Bone marrow (tissue), 2 donors: ENCODE results near the gene RACK1.

Experiments used
- DNase-seq, 2 donors: peaks; one replicate each; lab custom pipeline; 2025; lab: John Stamatoyannopoulos, UW

Gene RACK1

GRCh38 chr5:181195249-181195761, 48.4 kb downstream of the RACK1 start:
- no peak for DNase-seq

- DNase-seq = no peak
Observed at GRCh38 chr5:181194489-181195248, 49.0 kb downstream of the RACK1 start.

GRCh38 chr5:181193656-181194055, 50.0 kb downstream of the RACK1 start:
- no peak for DNase-seq

GRCh38 chr5:181192337-181193046, 51.2 kb downstream of the RACK1 start:
- no peak for DNase-seq

GRCh38 chr5:181191526-181192336, 52.0 kb downstream of the RACK1 start:
- no peak for DNase-seq

GRCh38 chr5:181190711-181191525, 52.8 kb downstream of the RACK1 start:
- no peak for DNase-seq

- DNase-seq = no peak
Observed at GRCh38 chr5:181189962-181190710, 53.6 kb downstream of the RACK1 start.

GRCh38 chr5:181189363-181189961, 54.2 kb downstream of the RACK1 start:
- DNase-seq = no peak

GRCh38 chr5:181188700-181189362, 54.9 kb downstream of the RACK1 start:
- no peak for DNase-seq

GRCh38 chr5:181187500-181188213, 56.0 kb downstream of the RACK1 start:
- no peak for DNase-seq

GRCh38 chr5:181186986-181187499, 56.7 kb downstream of the RACK1 start:
- no peak for DNase-seq
